Epithelial cell of proximal tubule (primary cell): Measurements from ENCODE around the gene ARMCX5. TPM values are rescaled to one million over a fixed set of nuclear protein-coding genes. Genes with fewer than 3 reads are reported as not detected.

Experiments
- DNase-seq: peaks from one replicate; pipeline ENCODE4 v3.0.0-alpha.2; 2011; ENCODE audit warnings: low read depth
- H3K4me3 ChIP-seq: 2 replicates; pipeline ENCODE4 v1.5.1; 2011; ENCODE audit warnings: low read depth, mild to moderate bottlenecking, low read length
- total RNA-seq: library from RNA; depleted of rRNA; stranded (reverse); fragments of >200 nt; gene quantifications from 2 replicates; pipeline ENCODE4 v1.2.3, GENCODE V29; 2015
- TF ChIP-seq, protein P1 (sequence below): conservative IDR thresholded peaks from 2 replicates; pipeline ENCODE4 v1.5.1; 2012; ENCODE audit warnings: low read depth, mild to moderate bottlenecking, low read length

ARMCX5 gene
- total RNA-seq, 1 donor from 2014 or later: 6.1 TPM

DNA sequence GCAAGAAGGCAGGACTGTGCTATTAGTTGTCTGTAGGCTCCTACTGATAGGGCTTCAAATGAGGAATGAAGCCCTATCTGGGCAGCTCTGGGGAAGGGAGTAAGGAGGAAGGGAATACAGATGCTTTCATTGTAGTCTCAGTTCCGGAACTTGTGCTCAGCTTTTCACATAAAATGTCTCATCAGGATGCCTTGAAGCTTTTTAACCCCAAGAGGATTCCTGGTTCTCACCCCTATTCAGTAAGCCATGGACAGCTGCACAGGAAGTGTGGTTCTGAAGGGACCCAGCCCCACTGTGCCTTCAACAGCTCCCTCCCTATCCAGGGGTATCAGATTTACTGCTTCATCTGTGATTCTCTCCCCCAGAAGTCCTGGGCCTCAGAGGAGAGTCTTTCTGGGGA lies 5.0 kb downstream of the ARMCX5 start:
- H3K4me3 ChIP-seq: no peak overlapping the region
- DNase-seq: no peak
- TF ChIP-seq, protein P1, sequence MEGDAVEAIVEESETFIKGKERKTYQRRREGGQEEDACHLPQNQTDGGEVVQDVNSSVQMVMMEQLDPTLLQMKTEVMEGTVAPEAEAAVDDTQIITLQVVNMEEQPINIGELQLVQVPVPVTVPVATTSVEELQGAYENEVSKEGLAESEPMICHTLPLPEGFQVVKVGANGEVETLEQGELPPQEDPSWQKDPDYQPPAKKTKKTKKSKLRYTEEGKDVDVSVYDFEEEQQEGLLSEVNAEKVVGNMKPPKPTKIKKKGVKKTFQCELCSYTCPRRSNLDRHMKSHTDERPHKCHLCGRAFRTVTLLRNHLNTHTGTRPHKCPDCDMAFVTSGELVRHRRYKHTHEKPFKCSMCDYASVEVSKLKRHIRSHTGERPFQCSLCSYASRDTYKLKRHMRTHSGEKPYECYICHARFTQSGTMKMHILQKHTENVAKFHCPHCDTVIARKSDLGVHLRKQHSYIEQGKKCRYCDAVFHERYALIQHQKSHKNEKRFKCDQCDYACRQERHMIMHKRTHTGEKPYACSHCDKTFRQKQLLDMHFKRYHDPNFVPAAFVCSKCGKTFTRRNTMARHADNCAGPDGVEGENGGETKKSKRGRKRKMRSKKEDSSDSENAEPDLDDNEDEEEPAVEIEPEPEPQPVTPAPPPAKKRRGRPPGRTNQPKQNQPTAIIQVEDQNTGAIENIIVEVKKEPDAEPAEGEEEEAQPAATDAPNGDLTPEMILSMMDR: no peak

GRCh38 chrX:102606115-102606514 lies 6.8 kb downstream of the ARMCX5 start:
- TF ChIP-seq, protein P1: no peak
- DNase-seq: no peak
- H3K4me3 ChIP-seq: no peak overlapping the region

GRCh38 chrX:102610905-102611304 lies 11.6 kb downstream of the ARMCX5 start:
- DNase-seq: no peak
- TF ChIP-seq, protein P1: no peak
- H3K4me3 ChIP-seq: no peak overlapping the region

DNA sequence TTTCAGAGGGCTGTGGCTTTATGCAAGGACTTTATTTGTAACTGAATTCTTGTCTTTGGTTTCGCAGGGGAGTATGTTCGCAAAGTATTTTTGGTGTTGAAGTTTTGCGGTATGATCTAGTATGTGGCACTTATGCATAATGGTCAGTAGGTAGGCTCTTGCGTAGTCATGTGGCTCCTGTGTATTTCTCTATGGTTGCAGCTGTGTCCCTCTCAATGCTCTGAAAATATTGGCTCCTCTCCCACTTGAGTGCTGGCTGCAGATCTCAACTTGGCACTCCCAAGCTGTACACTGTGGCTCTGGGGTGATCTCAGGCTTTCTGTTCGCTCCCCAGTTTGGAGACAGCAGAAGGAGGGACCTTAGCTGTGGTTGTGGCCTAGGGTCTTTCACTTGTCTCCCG lies 24.8 kb downstream of the ARMCX5 start:
- no peak for DNase-seq
- TF ChIP-seq, protein P1: no peak
- H3K4me3 ChIP-seq: no peak overlapping the region

DNA sequence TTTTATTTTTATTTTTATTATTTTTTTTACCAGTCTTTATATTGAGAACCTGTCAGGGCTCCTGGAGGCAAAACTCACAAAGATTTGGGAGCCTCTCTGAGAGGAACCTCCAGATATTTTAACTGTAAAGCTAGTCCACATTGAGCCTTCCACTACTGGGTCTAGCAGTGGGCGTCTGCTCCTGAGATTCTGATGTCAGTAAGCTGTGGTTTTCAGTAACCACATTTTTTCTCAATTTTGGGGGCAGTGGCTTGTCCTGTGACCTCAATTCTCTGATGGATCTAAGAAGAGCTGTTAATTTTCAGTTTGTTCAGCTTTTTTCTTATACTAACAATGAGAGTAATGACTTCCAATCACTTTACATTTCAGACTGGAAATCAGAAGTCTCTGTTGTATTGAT lies 28.3 kb downstream of the ARMCX5 start:
- DNase-seq: no peak

GRCh38 chrX:102637561-102637960 lies 38.2 kb downstream of the ARMCX5 start:
- DNase-seq: no peak
- no peak overlapping the region for H3K4me3 ChIP-seq
- TF ChIP-seq, protein P1: no peak

More for the DNA sequence above, 28.3 kb downstream of the ARMCX5 start:
- TF ChIP-seq, protein P1: no peak
- H3K4me3 ChIP-seq: no peak overlapping the region

- H3K4me3 ChIP-seq: peak overlapping the region; percentile 53
- TF ChIP-seq, protein P1: no peak
- DNase-seq: no peak
These were observed 51.6 kb downstream of the ARMCX5 start for GRCh38 chrX:102650903-102651241.
